Fibroblast of mammary gland (primary cell): ENCODE results near the gene ANKH.
"Not testable (repeated sequence)": the region's sequence is repeated elsewhere in the genome, so short reads cannot be mapped to it uniquely, and the experiment has no call there.

Source experiments
- DNase-seq: peaks from one replicate; pipeline ENCODE4 v3.0.0-alpha.2; 2010; ENCODE audit warnings: low read depth
- H3K4me3 ChIP-seq: 2 replicates; pipeline ENCODE4 v1.5.1; 2011; ENCODE audit warnings: low read depth, mild to moderate bottlenecking, low read length, moderate library complexity; ENCODE audit not compliant: control insufficient read depth
- CTCF ChIP-seq: conservative IDR thresholded peaks from 2 replicates; pipeline ENCODE4 v1.5.1; 2011; ENCODE audit warnings: low read depth, low read length, inconsistent platforms; ENCODE audit not compliant: control insufficient read depth, insufficient read depth

Gene ANKH

GRCh38 chr5:14818931-14819790 lies 52.4 kb downstream of the ANKH start:
- peak; percentile 26 for DNase-seq
- no peak overlapping the region for H3K4me3 ChIP-seq
- no peak for TF ChIP-seq CTCF

- not testable (repeated sequence) for DNase-seq, H3K4me3 ChIP-seq
Measured at GRCh38 chr5:14817762-14818136, 53.8 kb downstream of the ANKH start.

GRCh38 chr5:14816999-14817761 lies 54.4 kb downstream of the ANKH start:
- no peak overlapping the region for H3K4me3 ChIP-seq
- no peak for TF ChIP-seq CTCF
- peak; percentile 99 for DNase-seq

GRCh38 chr5:14816374-14816998 lies 55.1 kb downstream of the ANKH start:
- no peak for TF ChIP-seq CTCF
- DNase-seq: peak; percentile 72

GRCh38 chr5:14813747-14814146 lies 57.8 kb downstream of the ANKH start:
- no peak for TF ChIP-seq CTCF
- DNase-seq: no peak
- H3K4me3 ChIP-seq: no peak overlapping the region

More at GRCh38 chr5:14816374-14816998, 55.1 kb downstream of the ANKH start:
- H3K4me3 ChIP-seq: no peak overlapping the region

GRCh38 chr5:14812166-14812565 lies 59.4 kb downstream of the ANKH start:
- no peak overlapping the region for H3K4me3 ChIP-seq
- TF ChIP-seq CTCF: no peak
- no peak for DNase-seq
